Uterus (tissue), 4 donors: ENCODE data around the gene C3orf62. TPM values are rescaled to one million over a fixed set of nuclear protein-coding genes. Genes with fewer than 3 reads are reported as not detected.
"Not testable (repeated sequence)": the region's sequence is repeated elsewhere in the genome, so short reads cannot be mapped to it uniquely, and the experiment has no call there.

Experiments used
- DNase-seq, 2 donors: peaks; one replicate each; pipeline ENCODE4 v3.0.0-alpha.2; 2019 to 2020
- H3K27ac ChIP-seq, 2 donors: fragments of 200-600 bp; sonication (generic); 1 replicate in 1 of 2; 2 replicates in 1 of 2; pipeline ENCODE4 v1.5.1; 2016 to 2018
- H3K27me3 ChIP-seq, 2 donors: fragments of 200-600 bp; sonication (generic); one replicate each; pipeline ENCODE4 v1.5.1; 2018 to 2019; ENCODE audit warnings: control low read depth in 1 of 2
- H3K36me3 ChIP-seq, 2 donors: fragments of 200-600 bp; sonication (generic); one replicate each; pipeline ENCODE4 v1.5.1; 2019; ENCODE audit warnings: control low read depth in 1 of 2
- H3K4me1 ChIP-seq, 2 donors: fragments of 200-600 bp; sonication (generic); one replicate each; pipeline ENCODE4 v1.5.1; 2018 to 2019; ENCODE audit warnings: control low read depth in 1 of 2
- H3K4me3 ChIP-seq, 2 donors: fragments of 200-600 bp; sonication (generic); 1 replicate in 1 of 2; 2 replicates in 1 of 2; pipeline ENCODE4 v1.5.1; 2018 to 2019; ENCODE audit warnings: mild to moderate bottlenecking in 1 of 2
- H3K9me3 ChIP-seq, 2 donors: fragments of 200-600 bp; sonication (generic); one replicate each; pipeline ENCODE4 v1.5.1; 2019; ENCODE audit warnings: control low read depth in 1 of 2
- CTCF ChIP-seq, 4 experiments: fragments of 200-600 bp in 2 of 4; fragments of 450-650 bp in 2 of 4; sonication (generic) in 2 of 4; IDR thresholded peaks; one replicate each; pipeline ENCODE4 v1.5.1; 2016 to 2019; ENCODE audit warnings: antibody characterized with exemption in 4 of 4, mild to moderate bottlenecking in 2 of 4, moderate library complexity in 1 of 4
- POLR2A ChIP-seq, 2 donors: fragments of 450-650 bp; IDR thresholded peaks; one replicate each; pipeline ENCODE4 v1.6.1; 2016; ENCODE audit warnings: antibody characterized with exemption in 2 of 2, mild to moderate bottlenecking in 1 of 2, moderate library complexity in 1 of 2
- intact Hi-C: fragments of 100-400 bp; cut with DNase I; formaldehyde crosslinking; loops from one replicate; pipeline ENCODE4 v1.15.1; 2023; ENCODE audit warnings: low total_unique reads
- microRNA-seq: library from miRNA; unstranded; fragments of <30 nt; microRNA quantifications from one replicate; pipeline ENCODE4, GENCODE V29; 2016; ENCODE audit warnings: borderline microRNAs expressed, borderline replicate concordance
- small RNA-seq: library from RNA; depleted of rRNA; stranded (forward); fragments of <200 nt; gene quantifications from one replicate; pipeline ENCODE3, GENCODE V24; 2016
- total RNA-seq, 4 donors: library from RNA; depleted of rRNA in 3 of 4; stranded (reverse); fragments of >200 nt in 3 of 4; gene quantifications; one replicate each; pipeline versions ENCODE4 v1.1.0 to v1.2.4, GENCODE V29; 2014 to 2023
- donor health status: DM: yes; HTN: yes; CAD: no.

The C3orf62 gene
- total RNA-seq, 4 donors from 2014 or later, result 1.5 to 9.0 (median 4.9) TPM

- H3K4me3 ChIP-seq, result no peak overlapping the region
- H3K9me3 ChIP-seq, result peaks cover 0 to 10% of the 10 kb centered on the region in 2 donors
- H3K4me1 ChIP-seq, result no peaks in the 10 kb centered on the region
- no peak for TF ChIP-seq POLR2A (IDR thresholded peaks at IDR 0.05)
- TF ChIP-seq CTCF (IDR thresholded peaks at IDR 0.05), result no peak
- H3K27me3 ChIP-seq, result no peaks in the 10 kb centered on the region
- no peaks in the 10 kb centered on the region for H3K36me3 ChIP-seq
- intact Hi-C loops, result no loop called here
- peak overlapping the region; percentile 74 to 88 for H3K27ac ChIP-seq
- no peak for DNase-seq
These were observed 39.7 kb downstream of the C3orf62 start for GRCh38 chr3:49237344-49237743.

GRCh38 chr3:49236226-49236625, 40.8 kb downstream of the C3orf62 start:
- Histone ChIP-seq H3K9me3 (peaks cover 0 to 10% of the 10 kb centered on the region in 2 donors), H3K27ac (peak overlapping the region in 1 of 2 donors; percentile 74), H3K36me3 (no peaks in the 10 kb centered on the region), H3K27me3 (no peaks in the 10 kb centered on the region), H3K4me3 (no peak overlapping the region), H3K4me1 (no peaks in the 10 kb centered on the region)
- intact Hi-C loops, result no loop called here
- DNase-seq, result no peak
- TF ChIP-seq CTCF (IDR thresholded peaks at IDR 0.05), result no peak
- no peak for TF ChIP-seq POLR2A (IDR thresholded peaks at IDR 0.05)

GRCh38 chr3:49228817-49229216, 48.2 kb downstream of the C3orf62 start:
- H3K4me3 ChIP-seq, H3K27ac ChIP-seq, H3K4me1 ChIP-seq, H3K36me3 ChIP-seq, H3K27me3 ChIP-seq, DNase-seq, intact Hi-C loops: not testable (repeated sequence)
- peaks cover 0 to 34% of the 10 kb centered on the region in 2 donors for H3K9me3 ChIP-seq

- Histone ChIP-seq H3K27ac (no peak overlapping the region), H3K9me3 (no peaks in the 10 kb centered on the region), H3K27me3 (no peaks in the 10 kb centered on the region), H3K4me1 (no peaks in the 10 kb centered on the region), H3K4me3 (no peak overlapping the region), H3K36me3 (no peaks in the 10 kb centered on the region)
- no peak for DNase-seq
- TF ChIP-seq POLR2A (IDR thresholded peaks at IDR 0.05) (no peak), CTCF (IDR thresholded peaks at IDR 0.05) (no peak)
- intact Hi-C loops, result no loop called here
These were observed 55.0 kb downstream of the C3orf62 start for GRCh38 chr3:49222002-49222401.

- H3K4me3 ChIP-seq, DNase-seq, intact Hi-C loops, H3K27ac ChIP-seq, H3K27me3 ChIP-seq, H3K9me3 ChIP-seq, H3K36me3 ChIP-seq, H3K4me1 ChIP-seq: not testable (repeated sequence)
These were observed 56.0 kb downstream of the C3orf62 start for GRCh38 chr3:49220985-49221563.

- H3K27ac ChIP-seq, result peak overlapping the region; percentile 69 to 80
- no peaks in the 10 kb centered on the region for H3K27me3 ChIP-seq
- intact Hi-C loops, result no loop called here
- DNase-seq, result no peak
- TF ChIP-seq POLR2A (IDR thresholded peaks at IDR 0.05) (no peak), CTCF (IDR thresholded peaks at IDR 0.05) (no peak)
- no peaks in the 10 kb centered on the region for H3K36me3 ChIP-seq
- H3K4me1 ChIP-seq, result no peaks in the 10 kb centered on the region
- no peak overlapping the region for H3K4me3 ChIP-seq
- no peaks in the 10 kb centered on the region for H3K9me3 ChIP-seq
These were observed 57.9 kb downstream of the C3orf62 start for GRCh38 chr3:49219132-49219531.

Small RNAs within 50 kb of the gene (microRNA-seq; reads per million reads assigned to microRNA genes)
- gene MIR4271, result not detected

Small RNAs within 50 kb of the gene (small RNA-seq; reads per million reads assigned to genes)
- gene AC121247.2 (not detected), gene MIR4271 (not detected), gene RF00019 (not detected)

Other genes with a start within 250 kb of the C3orf62 start
- 100 to 1,000 TPM in 3 of 4 donors, 10 to 100 TPM in 1; 53.0 to 273 (median 163) TPM for gene IMPDH2, start 247.8 kb downstream of the C3orf62 start, total RNA-seq
- gene QRICH1, start 183.2 kb downstream of the C3orf62 start, total RNA-seq, result 100 to 1,000 TPM in 2 of 4 donors, 10 to 100 TPM in 2; 69.0 to 140 (median 104) TPM
- 100 to 1,000 TPM; 124 to 280 (median 161) TPM for gene QARS1, start 172.5 kb downstream of the C3orf62 start, total RNA-seq
- gene USP19, start 156.4 kb downstream of the C3orf62 start, total RNA-seq, result 10 to 100 TPM; 21.5 to 66.6 (median 43.6) TPM
- gene LAMB2, start 144.2 kb downstream of the C3orf62 start, total RNA-seq, result 100 to 1,000 TPM; 387 to 604 (median 509) TPM
- 10 to 100 TPM in 3 of 4 donors, 1 to 10 TPM in 1; 9.2 to 58.2 (median 31.3) TPM for gene CCDC71, start 110.9 kb downstream of the C3orf62 start, total RNA-seq
- gene KLHDC8B, start 105.6 kb downstream of the C3orf62 start, total RNA-seq, result 10 to 100 TPM in 3 of 4 donors, 1 to 10 TPM in 1; 7.7 to 67.6 (median 39.4) TPM
- gene USP4, start 62.8 kb upstream of the C3orf62 start, total RNA-seq, result 10 to 100 TPM in 3 of 4 donors, 1 to 10 TPM in 1; 9.2 to 78.3 (median 28.8) TPM
- 100 to 1,000 TPM in 2 of 4 donors, 10 to 100 TPM in 2; 40.2 to 450 (median 81.2) TPM for gene GPX1, start 81.1 kb upstream of the C3orf62 start, total RNA-seq
- 100 to 1,000 TPM; 282 to 493 (median 419) TPM for gene RHOA, start 134.7 kb upstream of the C3orf62 start, total RNA-seq
- 10 to 100 TPM in 3 of 4 donors, 1 to 10 TPM in 1; 2.1 to 26.0 (median 18.7) TPM for gene TCTA, start 135.2 kb upstream of the C3orf62 start, total RNA-seq
- gene AMT, start 145.2 kb upstream of the C3orf62 start, total RNA-seq, result 10 to 100 TPM in 3 of 4 donors, 1 to 10 TPM in 1; 1.5 to 17.9 (median 14.0) TPM
- gene NICN1, start 152.1 kb upstream of the C3orf62 start, total RNA-seq, result 10 to 100 TPM in 1 of 4 donors, 1 to 10 TPM in 3; 4.4 to 23.4 (median 6.8) TPM
- gene DAG1, start 193.0 kb upstream of the C3orf62 start, total RNA-seq, result 10 to 100 TPM; 34.3 to 76.4 (median 48.1) TPM